GM18868 (cell line): ENCODE data around the gene NDUFS5.
"Not testable (repeated sequence)": the region's sequence is repeated elsewhere in the genome, so short reads cannot be mapped to it uniquely, and the experiment has no call there.

Experiments
- ATAC-seq: cut with Tn5 transposase; IDR thresholded peaks from one replicate; pipeline ENCODE4 v1.9.1; 2021; ENCODE audit warnings: mild to moderate bottlenecking, moderate library complexity; ENCODE audit not compliant: unreplicated experiment

The NDUFS5 gene

GRCh38 chr1:39026051-39026865, at the start of gene NDUFS5:
TSS of gene NDUFS5 (plus strand) at chr1:39026350. CDS start at chr1:39028725, 2,375 bp downstream.
- peak; percentile 87 for ATAC-seq

GRCh38 chr1:38977399-38978244, 48.5 kb upstream of the NDUFS5 start:
- ATAC-seq: not testable (repeated sequence)

DNA sequence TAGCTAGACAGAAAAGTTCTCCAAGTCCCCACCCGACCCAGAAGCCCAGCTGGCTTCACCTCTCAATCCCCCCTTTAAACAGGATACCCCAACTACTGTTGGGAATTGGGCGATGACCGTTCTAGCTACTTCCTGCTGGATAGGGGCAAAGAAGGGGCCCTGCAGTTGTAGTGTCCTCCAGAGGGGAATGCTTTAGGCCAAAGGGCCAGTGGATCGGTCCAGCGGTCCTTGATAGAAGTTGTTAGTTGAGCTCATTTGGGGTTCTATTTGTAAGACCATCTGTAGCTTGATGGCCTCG, 48.0 kb upstream of the NDUFS5 start:
- ATAC-seq: not testable (repeated sequence)

DNA sequence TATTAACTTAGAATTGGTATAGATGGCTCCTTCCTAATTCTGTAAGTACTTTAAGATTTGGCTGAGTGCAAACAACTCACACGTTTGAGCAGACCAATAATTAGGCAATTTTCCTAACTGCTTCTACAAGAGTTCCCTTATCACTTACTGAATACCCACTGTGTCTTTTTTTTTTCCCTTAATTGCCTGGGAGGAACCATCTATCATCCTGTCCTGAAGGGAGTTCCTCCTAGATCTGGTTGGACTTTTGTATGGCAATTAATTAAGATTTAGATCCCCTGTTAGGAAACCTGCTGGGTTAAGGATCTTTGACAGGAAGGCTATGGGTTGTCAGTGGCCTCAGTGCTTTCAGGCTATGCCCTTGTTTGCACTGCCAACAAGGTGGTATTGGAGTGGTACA, 46.8 kb upstream of the NDUFS5 start:
- not testable (repeated sequence) for ATAC-seq

GRCh38 chr1:38989979-38990378, 36.2 kb upstream of the NDUFS5 start:
- ATAC-seq: no peak

- ATAC-seq: no peak
Observed at GRCh38 chr1:38990386-38990737, 35.8 kb upstream of the NDUFS5 start.

- ATAC-seq: peak; percentile 92
Observed at GRCh38 chr1:38990738-38991637, 35.2 kb upstream of the NDUFS5 start, which contains the start of gene AKIRIN1. TSS of gene AKIRIN1 (plus strand) at chr1:38991276. CDS start at chr1:38991381, 105 bp downstream.

DNA sequence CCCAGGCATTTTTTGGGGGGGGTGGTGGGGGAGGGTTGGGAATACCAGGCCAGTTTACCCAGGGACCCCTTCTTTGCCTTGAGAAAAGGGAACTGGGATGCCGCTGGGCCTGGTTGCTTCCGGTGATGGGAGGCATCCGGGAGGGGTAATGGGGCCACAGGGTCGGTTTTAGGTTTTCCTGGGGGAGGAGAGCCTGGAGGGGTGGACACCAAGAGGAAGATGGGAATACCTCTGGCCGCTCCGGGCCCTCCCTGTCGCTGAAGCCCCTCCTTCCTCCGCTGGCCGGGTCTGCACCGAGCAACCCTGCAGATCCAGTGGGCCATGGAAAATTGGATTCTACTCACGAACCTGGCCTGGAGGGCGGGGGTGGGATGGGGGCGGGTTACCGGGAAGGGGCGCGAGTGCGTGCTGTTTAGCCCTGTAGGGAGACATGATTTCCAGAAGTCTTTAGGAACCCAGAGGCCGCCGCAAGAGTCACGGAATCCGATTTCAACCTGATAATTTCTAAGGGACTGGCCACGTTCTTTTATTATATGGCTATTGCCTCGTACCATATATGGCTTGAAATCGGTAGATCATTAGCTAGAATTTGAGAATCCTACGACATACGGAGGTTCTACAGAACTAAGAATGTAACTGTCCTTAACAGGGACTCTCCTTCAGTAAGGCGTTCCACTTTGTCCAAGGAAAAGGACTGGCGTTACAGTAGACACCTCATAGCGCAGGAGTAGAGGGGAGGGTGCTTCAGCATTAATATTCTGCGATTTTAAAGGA, 34.3 kb upstream of the NDUFS5 start:
- ATAC-seq: no peak

DNA sequence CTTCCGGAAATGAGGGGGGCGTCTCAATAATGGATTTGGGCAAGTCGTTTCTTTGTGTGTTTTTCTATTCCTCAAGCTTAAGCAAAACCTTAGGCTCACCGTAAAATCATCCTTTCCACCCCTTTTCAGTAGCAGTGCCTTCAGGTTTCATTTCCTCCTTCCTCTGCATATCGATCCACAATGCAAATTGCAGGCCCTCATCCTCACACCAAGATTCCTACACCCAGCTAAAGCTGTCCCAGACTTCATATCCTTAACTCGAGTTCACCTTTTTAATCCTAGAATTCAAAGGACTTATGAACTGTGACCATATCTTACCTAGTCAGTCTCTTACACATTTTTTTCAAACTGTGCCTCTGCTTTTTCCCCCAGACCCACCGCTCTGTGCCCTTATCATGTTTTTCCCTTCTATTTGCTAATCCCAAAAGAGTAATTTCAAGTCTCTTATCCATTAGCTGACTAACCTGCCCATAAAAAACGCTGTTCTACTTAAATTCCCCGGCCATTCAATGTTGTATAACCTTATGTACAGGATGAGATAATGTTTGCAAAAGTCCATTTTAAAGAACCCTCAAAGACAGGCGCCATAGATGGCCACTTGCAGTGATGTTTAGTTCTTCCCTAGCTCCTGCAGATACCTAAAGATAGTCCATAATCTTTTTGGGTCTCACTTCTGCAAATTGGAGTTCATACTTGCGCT, 33.6 kb upstream of the NDUFS5 start:
- no peak for ATAC-seq

- ATAC-seq: no peak
Observed at GRCh38 chr1:38994196-38994595, 32.0 kb upstream of the NDUFS5 start.

DNA sequence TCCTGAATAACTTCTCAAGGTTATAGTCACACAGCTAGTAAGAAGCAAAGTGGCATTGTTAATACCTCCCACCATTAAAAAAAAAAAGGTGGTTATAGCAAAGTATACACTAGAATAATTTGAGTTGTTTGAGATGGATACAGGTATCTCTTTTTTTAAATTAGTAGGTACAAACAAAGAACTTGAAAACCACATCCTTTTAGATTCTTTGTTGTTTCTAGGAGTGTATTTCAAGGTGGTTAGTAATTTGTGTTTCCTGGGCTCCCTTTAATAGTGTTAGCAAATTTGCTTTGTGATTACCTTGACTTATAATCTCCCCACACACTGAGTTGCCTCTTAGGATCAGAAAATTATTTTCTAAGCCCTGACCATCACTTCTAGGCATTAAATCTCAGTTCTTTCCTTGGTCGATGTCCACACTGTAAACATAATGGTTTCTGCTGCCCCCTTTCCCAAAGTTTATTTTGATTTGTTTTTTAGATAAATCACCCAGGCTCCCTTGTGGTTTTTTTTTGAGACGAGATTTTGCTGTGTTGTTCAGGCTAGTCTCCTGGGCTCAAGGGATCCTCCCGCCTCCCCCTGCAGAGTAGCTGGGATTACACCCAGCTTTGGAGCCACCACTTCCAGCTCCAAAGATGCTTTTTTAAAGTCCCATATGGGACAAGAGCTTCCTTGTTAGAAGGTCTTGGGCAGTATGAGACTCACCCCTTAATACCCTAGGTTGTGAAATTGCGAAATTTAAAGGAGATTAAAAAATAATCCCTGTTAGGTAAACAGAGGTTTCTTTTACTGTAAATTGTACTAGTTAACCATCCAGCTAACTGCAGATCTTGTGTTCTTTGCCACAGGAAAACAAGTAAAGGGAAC, 28.9 kb upstream of the NDUFS5 start:
- ATAC-seq: no peak

DNA sequence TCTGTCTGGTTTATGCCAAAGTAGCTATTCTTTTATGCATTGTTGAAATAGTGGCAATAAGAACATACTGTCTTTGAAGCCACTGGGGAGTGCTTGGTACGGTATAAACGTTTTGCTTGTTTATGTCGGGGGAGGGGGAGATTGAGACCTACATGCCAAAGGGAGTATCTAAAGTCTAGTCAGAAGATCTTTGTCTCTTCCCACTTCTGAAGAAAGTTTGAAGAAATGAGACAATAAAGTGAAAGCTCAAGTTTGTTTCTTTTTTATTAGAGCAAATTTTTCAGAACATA, 28.3 kb upstream of the NDUFS5 start:
- no peak for ATAC-seq

DNA sequence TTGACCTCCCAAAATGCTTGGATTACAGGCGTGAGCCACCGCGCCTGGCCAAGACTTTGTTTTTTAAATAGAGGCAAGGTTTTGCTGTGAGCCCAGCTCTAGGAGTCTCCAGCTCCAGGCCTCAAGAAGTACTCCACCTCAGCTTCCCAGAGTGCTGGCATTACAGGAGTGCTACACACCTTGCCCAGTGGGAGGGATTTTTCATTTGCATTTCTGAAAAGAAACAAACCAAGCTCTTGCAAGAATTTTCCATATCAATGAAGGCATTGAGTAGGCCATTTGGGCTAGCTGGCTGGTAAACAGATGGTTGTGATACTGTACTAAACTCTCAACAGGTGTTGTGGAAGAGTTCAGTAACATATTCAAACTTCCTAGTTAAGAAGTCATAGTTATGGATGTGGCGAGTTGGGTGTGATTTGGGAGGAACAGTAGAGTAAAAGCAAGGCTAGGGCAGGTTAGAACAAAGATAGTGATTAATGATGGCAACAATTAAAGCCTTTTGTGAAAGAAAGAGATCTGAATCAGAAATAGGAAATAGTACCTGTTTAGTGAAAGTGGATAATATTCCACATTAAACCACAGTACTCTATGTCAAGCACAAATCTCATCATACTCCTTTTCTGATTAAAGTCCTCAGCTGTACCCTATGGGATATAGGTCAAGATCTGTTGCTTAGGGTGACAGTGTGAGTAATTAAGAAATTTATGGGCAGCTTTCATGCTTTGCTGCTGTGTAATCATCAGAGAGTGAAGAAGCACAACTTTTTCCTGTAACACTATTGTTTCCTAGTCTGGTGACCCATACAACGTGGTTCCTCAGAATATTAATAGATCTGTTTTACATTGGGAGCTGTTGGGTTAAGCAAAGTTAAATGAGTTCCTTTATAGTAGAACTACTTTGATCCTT, 24.4 kb upstream of the NDUFS5 start:
- ATAC-seq: no peak

GRCh38 chr1:39003281-39003680, 22.9 kb upstream of the NDUFS5 start:
- no peak for ATAC-seq

DNA sequence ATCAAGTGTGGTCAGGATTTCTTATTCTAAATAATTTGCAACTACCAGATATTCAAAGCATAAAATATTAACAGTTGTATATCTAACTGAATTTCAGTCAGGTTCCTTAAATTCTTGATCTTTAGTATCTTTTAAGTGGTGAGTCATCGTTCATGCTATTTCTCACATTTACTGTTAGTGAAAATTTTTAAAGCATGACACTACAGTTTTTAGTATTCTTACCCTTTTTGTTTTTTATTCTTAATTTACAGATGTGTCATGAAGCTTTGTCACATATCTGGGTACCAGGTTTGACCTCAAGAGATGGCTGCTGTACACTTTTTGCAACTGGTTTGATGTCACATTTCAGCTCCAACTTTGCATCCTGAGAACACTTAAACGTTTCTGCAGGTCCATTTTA, 22.4 kb upstream of the NDUFS5 start:
- no peak for ATAC-seq

DNA sequence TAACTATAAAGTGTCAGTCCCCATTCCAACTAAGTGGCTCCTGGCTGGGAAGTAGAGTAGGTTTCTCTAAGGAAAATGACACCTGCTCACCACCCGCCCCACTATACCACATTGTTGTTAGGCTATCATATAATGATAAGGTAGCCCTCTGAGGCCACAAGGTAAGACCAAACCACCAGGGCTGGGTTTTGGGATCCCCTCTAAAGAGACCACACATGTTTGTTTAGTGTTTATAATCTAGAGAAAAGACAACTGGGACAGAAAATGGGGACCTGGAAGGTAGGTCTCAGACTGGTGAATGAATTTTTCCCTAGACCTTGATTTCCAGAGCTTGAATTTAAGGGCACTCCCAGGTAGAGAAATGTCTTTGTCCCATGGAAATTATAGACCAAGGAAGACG, 19.9 kb upstream of the NDUFS5 start:
- ATAC-seq: no peak

GRCh38 chr1:39006726-39007645, 19.2 kb upstream of the NDUFS5 start:
- ATAC-seq: no peak
